HG02884 (cell line): ENCODE data around the gene NFYC.
"Not testable (repeated sequence)": the region's sequence is repeated elsewhere in the genome, so short reads cannot be mapped to it uniquely, and the experiment has no call there.

Source experiments
- ATAC-seq: cut with Tn5 transposase; IDR thresholded peaks from one replicate; pipeline ENCODE4 v1.9.1; 2021; ENCODE audit warnings: mild to moderate bottlenecking, moderate library complexity; ENCODE audit not compliant: unreplicated experiment

The NFYC gene

GRCh38 chr1:40664791-40665190 lies 26.7 kb upstream of the NFYC start:
- no peak for ATAC-seq

GRCh38 chr1:40665335-40666171 lies 26.0 kb upstream of the NFYC start, which contains the start of gene RIMS3:
Gene RIMS3 (minus strand): TSS chr1:40665682. CDS start chr1:40641925, 23,757 bp downstream.
- peak; percentile 64 for ATAC-seq

GRCh38 chr1:40668769-40669525 lies 22.6 kb upstream of the NFYC start:
- ATAC-seq: no peak

GRCh38 chr1:40673452-40673851 lies 18.1 kb upstream of the NFYC start:
- ATAC-seq: no peak

GRCh38 chr1:40676501-40676900 lies 15.0 kb upstream of the NFYC start:
- ATAC-seq: no peak

- no peak for ATAC-seq
Measured at GRCh38 chr1:40679165-40679953, 12.1 kb upstream of the NFYC start.

- ATAC-seq: no peak
Measured at GRCh38 chr1:40684669-40685068, 6.8 kb upstream of the NFYC start.

- ATAC-seq: no peak
Measured at GRCh38 chr1:40687059-40687458, 4.4 kb upstream of the NFYC start.

- ATAC-seq: no peak
Measured at GRCh38 chr1:40687661-40688060, 3.8 kb upstream of the NFYC start.

- ATAC-seq: no peak
Measured at GRCh38 chr1:40689737-40690136, 1.8 kb upstream of the NFYC start.

- ATAC-seq: no peak
Measured at GRCh38 chr1:40690771-40691537, 550 bp upstream of the NFYC start.

GRCh38 chr1:40692429-40692895 lies 958 bp downstream of the NFYC start:
- peak; percentile 5 for ATAC-seq

GRCh38 chr1:40693425-40693824 lies 1.9 kb downstream of the NFYC start:
- no peak for ATAC-seq

GRCh38 chr1:40694353-40694874 lies 2.9 kb downstream of the NFYC start:
- ATAC-seq: no peak

- no peak for ATAC-seq
Measured at GRCh38 chr1:40696294-40696693, 4.8 kb downstream of the NFYC start.

- ATAC-seq: no peak
Measured at GRCh38 chr1:40697436-40697835, 5.9 kb downstream of the NFYC start.

GRCh38 chr1:40699787-40700186 lies 8.3 kb downstream of the NFYC start:
- peak; percentile 84 for ATAC-seq

GRCh38 chr1:40701684-40702083 lies 10.2 kb downstream of the NFYC start:
- ATAC-seq: no peak

GRCh38 chr1:40702810-40703209 lies 11.3 kb downstream of the NFYC start:
- ATAC-seq: not testable (repeated sequence)

GRCh38 chr1:40703316-40703715 lies 11.8 kb downstream of the NFYC start:
- no peak for ATAC-seq
